Endothelial cell of umbilical vein (primary cell): ENCODE data around the gene UST. TPM values are rescaled to one million over a fixed set of nuclear protein-coding genes. Genes with fewer than 3 reads are reported as not detected.

Experiments used
- BruUV-seq: library from RNA; stranded (reverse); fragments of 400-500 nt; replicated peaks from 2 replicates; lab custom pipeline; 2021; lab: Mats Ljungman, UMichigan
- CTCF ChIA-PET: fragments of 300-600, 350-600 bp; sonication (Branson Sonifier 250); formaldehyde crosslinking; loops from one replicate; lab custom pipeline; 2021; ENCODE audit warnings: antibody characterized with exemption, inconsistent platforms; lab: Charles Lee
- POLR2A ChIA-PET: fragments of 300-600, 350-600 bp; sonication (Branson Sonifier 250); formaldehyde crosslinking; loops from one replicate; lab custom pipeline; 2021; ENCODE audit warnings: antibody characterized with exemption, inconsistent platforms; lab: Charles Lee
- DNase-seq: peaks from one replicate; pipeline ENCODE4 v3.0.0-alpha.2; 2011; ENCODE audit warnings: low read depth, low spot score
- FAIRE-seq: peaks from 2 replicates; lab custom pipeline; 2011; peaks lifted over from hg19 to GRCh38; lab: Jason Lieb, UNC
- H2AFZ ChIP-seq: 2 replicates; pipeline ENCODE4 v1.6.0; 2012; ENCODE audit warnings: low read depth, low read length, control low read depth, inconsistent platforms
- H3K27ac ChIP-seq: 2 replicates; pipeline ENCODE4 v1.5.1; 2011; ENCODE audit warnings: low read depth, mild to moderate bottlenecking, control low read depth, low read length, moderate library complexity; ENCODE audit not compliant: insufficient read depth
- H3K27me3 ChIP-seq, 2 experiments: 2 replicates each; pipeline versions ENCODE4 v1.6.0 to v1.6.1; 2011; ENCODE audit warnings: low read length in 2 of 2, mixed read lengths in 1 of 2; ENCODE audit not compliant: control insufficient read depth in 2 of 2, insufficient read depth in 2 of 2
- H3K36me3 ChIP-seq, 2 experiments: 2 replicates in 1 of 2; 3 replicates in 1 of 2; pipeline ENCODE4 v1.5.1; 2011; ENCODE audit warnings: low read length in 2 of 2, mild to moderate bottlenecking in 1 of 2, moderate library complexity in 1 of 2; ENCODE audit not compliant: control insufficient read depth in 2 of 2, insufficient read depth in 2 of 2; ENCODE audit errors: extremely low read depth in 1 of 2
- H3K4me1 ChIP-seq: 3 replicates; pipeline ENCODE4 v1.5.1; 2011; ENCODE audit warnings: mild to moderate bottlenecking, low read length; ENCODE audit not compliant: control insufficient read depth, insufficient read depth; ENCODE audit errors: extremely low read depth
- H3K4me2 ChIP-seq: 2 replicates; pipeline ENCODE4 v1.6.1; 2011; ENCODE audit warnings: low read length, control low read depth, mixed read lengths; ENCODE audit not compliant: insufficient read depth
- H3K4me3 ChIP-seq, 3 experiments: fragments of 200-600 bp in 1 of 3; sonication (generic), shearing (Covaris generic) in 1 of 3; replicated peaks in 1 of 3; 2 replicates each; pipeline ENCODE4 v1.5.1; 2011 to 2016; ENCODE audit warnings: control low read depth in 3 of 3, low read length in 3 of 3, mild to moderate bottlenecking in 2 of 3, inconsistent platforms in 1 of 3, low read depth in 1 of 3, moderate library complexity in 1 of 3; ENCODE audit not compliant: insufficient read depth in 1 of 3
- H3K79me2 ChIP-seq: 2 replicates; pipeline ENCODE4 v1.6.0; 2012; ENCODE audit warnings: low read length, inconsistent platforms; ENCODE audit not compliant: control insufficient read depth, insufficient read depth
- H3K9ac ChIP-seq: replicated peaks from 2 replicates; pipeline ENCODE3; 2011; ENCODE audit warnings: low read length, control low read depth; ENCODE audit not compliant: insufficient read depth; ENCODE audit errors: extremely low read depth
- H3K9me1 ChIP-seq: replicated peaks from 3 replicates; pipeline ENCODE4 v1.6.0; 2011; ENCODE audit warnings: mild to moderate bottlenecking, low read length; ENCODE audit not compliant: control insufficient read depth, insufficient read depth; ENCODE audit errors: extremely low read depth
- H3K9me3 ChIP-seq: replicated peaks from 2 replicates; pipeline ENCODE4 v1.5.1; 2012; ENCODE audit warnings: low read length, inconsistent platforms; ENCODE audit not compliant: control insufficient read depth, insufficient read depth
- H4K20me1 ChIP-seq: replicated peaks from 2 replicates; pipeline ENCODE3; 2011; ENCODE audit warnings: mild to moderate bottlenecking, low read length; ENCODE audit not compliant: control insufficient read depth, insufficient read depth; ENCODE audit errors: extremely low read depth
- CTCF ChIP-seq, 2 donors: IDR thresholded peaks; 1 replicate in 1 of 2; 2 replicates in 1 of 2; pipeline ENCODE4 v1.5.1; 2011; ENCODE audit warnings: low read length in 2 of 2, mild to moderate bottlenecking in 2 of 2, moderate library complexity in 2 of 2, control low read depth in 1 of 2, inconsistent platforms in 1 of 2, low read depth in 1 of 2; ENCODE audit not compliant: insufficient read depth in 1 of 2; ENCODE audit errors: extremely low read depth in 1 of 2
- EZH2 ChIP-seq: IDR thresholded peaks from 2 replicates; pipeline ENCODE4 v1.6.1; 2012; ENCODE audit warnings: borderline replicate concordance, low read depth, mild to moderate bottlenecking, moderate library complexity, low read length, inconsistent platforms; ENCODE audit not compliant: severe bottlenecking
- FOS ChIP-seq: IDR thresholded peaks from 2 replicates; pipeline ENCODE4 v1.6.1; 2011; ENCODE audit warnings: mild to moderate bottlenecking, low read length, moderate library complexity, borderline replicate concordance; ENCODE audit not compliant: insufficient read depth
- GATA2 ChIP-seq: IDR thresholded peaks from 2 replicates; pipeline ENCODE4 v1.7.0; 2011; ENCODE audit warnings: low read depth, mild to moderate bottlenecking, moderate library complexity, mixed read lengths, low read length; ENCODE audit not compliant: insufficient read length, insufficient read depth
- JUN ChIP-seq: IDR thresholded peaks from 2 replicates; pipeline ENCODE4 v1.6.1; 2011; ENCODE audit warnings: borderline replicate concordance, low read depth; ENCODE audit not compliant: insufficient read length, insufficient read depth
- MYC ChIP-seq: IDR thresholded peaks from one replicate; pipeline ENCODE4 v1.6.1; 2011; ENCODE audit warnings: mild to moderate bottlenecking, low read depth, low read length
- POLR2A ChIP-seq: IDR thresholded peaks from 2 replicates; pipeline ENCODE4 v1.6.1; 2012; ENCODE audit warnings: low read depth, mild to moderate bottlenecking, control low read depth, low read length
- POLR2AphosphoS5 ChIP-seq: IDR thresholded peaks from 2 replicates; pipeline ENCODE4 v1.6.1; 2012; ENCODE audit warnings: low read depth, mild to moderate bottlenecking, control low read depth, low read length, moderate library complexity; ENCODE audit not compliant: insufficient read depth
- dilution Hi-C: fragments of 300-500 bp; cut with MboI; formaldehyde crosslinking; loops from one replicate; pipeline ENCODE4 v1.15.0; 2019; ENCODE audit warnings: low sequenced_read_pairs; ENCODE audit not compliant: extremely low pct_ligation_motif_present
- intact Hi-C: fragments of 100-400 bp; cut with micrococcal nuclease; formaldehyde crosslinking; loops from one replicate; pipeline ENCODE4 v1.10.0; 2022
- polyA plus RNA-seq, 4 experiments: library from polyadenylated mRNA; depleted of rRNA in 3 of 4; stranded (reverse) in 3 of 4; unstranded in 1 of 4; fragments of >200 nt; gene quantifications; 2 replicates each; pipeline versions ENCODE4 v1.2.1 to v1.2.3, GENCODE V29; 2011 to 2012; ENCODE audit warnings: missing spikeins in 1 of 4
- total RNA-seq: library from RNA; stranded (reverse); gene quantifications from 2 replicates; pipeline ENCODE4 v1.2.3, GENCODE V29; 2021
- TF ChIP-seq, protein P1 (sequence below): IDR thresholded peaks from 2 replicates; pipeline ENCODE4 v1.6.1; 2011; ENCODE audit not compliant: insufficient read depth, insufficient read length

The UST gene
- total and polyA plus RNA-seq, 2 donors (not counting 3 experiments of a cell fraction or from before 2014, with no cell fraction given) = 0.26 to 0.84 TPM

DNA sequence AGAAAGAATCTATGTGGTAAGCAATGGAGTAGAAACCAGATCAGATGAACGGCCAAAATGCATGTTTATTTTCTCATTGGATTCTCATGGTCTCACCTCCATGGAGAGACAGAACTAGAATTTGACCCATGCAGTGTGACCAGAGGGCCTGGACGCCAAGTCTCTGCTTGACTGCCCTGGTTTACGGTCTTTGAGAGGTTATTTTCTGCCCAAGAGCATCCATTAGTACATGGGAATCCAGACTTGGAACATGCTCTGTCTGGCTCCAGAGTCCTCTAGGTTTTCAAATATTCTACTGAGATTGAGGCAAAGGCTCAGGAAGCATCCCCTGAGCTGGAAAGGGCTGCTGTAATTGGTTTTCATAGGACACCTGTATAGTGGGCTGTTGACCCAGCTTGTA lies 45.5 kb upstream of the UST start:
- Histone ChIP-seq H3K27me3 (no peaks in the 10 kb centered on the region), H3K9me3 (no peaks in the 10 kb centered on the region), H3K9me1 (no peaks in the 10 kb centered on the region), H4K20me1 (no peaks in the 10 kb centered on the region), H3K27ac (no peak overlapping the region), H2AFZ (no peak overlapping the region), H3K9ac (no peak overlapping the region), H3K79me2 (no peaks in the 10 kb centered on the region), H3K4me3 (no peak overlapping the region), H3K4me2 (no peak overlapping the region), H3K4me1 (no peaks in the 10 kb centered on the region), H3K36me3 (no peaks in the 10 kb centered on the region)
- no peak for FAIRE-seq
- dilution Hi-C loops (no loop called here), intact Hi-C loops (no loop called here)
- POLR2A ChIA-PET = no interaction called here
- no TSS peak for BruUV-seq
- CTCF ChIA-PET = no interaction called here
- TF ChIP-seq POLR2AphosphoS5 (no peak), MYC (no peak), FOS (no peak), POLR2A (no peak), JUN (no peak), GATA2 (no peak), CTCF (IDR thresholded peaks at IDR 0.05; ENCODE audit: extremely low read depth in 1 of 2, insufficient read depth in 1 of 2, low read depth in 1 of 2, low read length in 2 of 2) (no peak), EZH2 (no peak)
- TF ChIP-seq, protein P1, sequence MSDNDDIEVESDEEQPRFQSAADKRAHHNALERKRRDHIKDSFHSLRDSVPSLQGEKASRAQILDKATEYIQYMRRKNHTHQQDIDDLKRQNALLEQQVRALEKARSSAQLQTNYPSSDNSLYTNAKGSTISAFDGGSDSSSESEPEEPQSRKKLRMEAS = no peak
- no peak for DNase-seq
